K562 (cell line): ENCODE data around the gene TNRC6B. TPM values are rescaled to one million over a fixed set of nuclear protein-coding genes. Genes with fewer than 3 reads are reported as not detected.

ENCODE experiments used
- ARHGAP35 ChIP-seq: fragments of 450-650 bp; IDR thresholded peaks from 2 replicates; pipeline ENCODE4 v1.6.1; 2018; ENCODE audit not compliant: partially characterized antibody
- CHD1 ChIP-seq: fragments of 200-600 bp; sonication (generic); IDR thresholded peaks from one replicate; pipeline ENCODE4 v1.6.1; 2012; ENCODE audit warnings: mild to moderate bottlenecking, moderate library complexity, low read length, inconsistent platforms
- CREB1 ChIP-seq, 2 experiments: sonication (generic) in 1 of 2; formaldehyde crosslinking in 1 of 2; IDR thresholded peaks; 2 replicates each; pipeline versions ENCODE4 v1.6.1 to v1.8.0; 2012 to 2022; ENCODE audit warnings: inconsistent platforms in 1 of 2, mild to moderate bottlenecking in 1 of 2, missing genetic modification reagents in 1 of 2, moderate library complexity in 1 of 2
- EP400 ChIP-seq: fragments of 450-650 bp; IDR thresholded peaks from 2 replicates; pipeline ENCODE4 v1.6.1; 2017; ENCODE audit warnings: antibody characterized with exemption, mild to moderate bottlenecking, moderate library complexity
- ETV1 ChIP-seq: fragments of 450-650 bp; conservative IDR thresholded peaks from 2 replicates; pipeline ENCODE4 v1.6.1; 2016; ENCODE audit warnings: missing genetic modification characterization, control low read depth, low read depth, missing compliant biosample characterization
- IRF2 ChIP-seq: sonication (generic); formaldehyde crosslinking; IDR thresholded peaks from 2 replicates; pipeline ENCODE4 v1.8.1; 2022; ENCODE audit warnings: mild to moderate bottlenecking, missing genetic modification reagents
- LEF1 ChIP-seq: fragments of 450-650 bp; IDR thresholded peaks from 2 replicates; pipeline ENCODE4 v1.6.1; 2016; ENCODE audit warnings: mild to moderate bottlenecking
- MAFK ChIP-seq: IDR thresholded peaks from 2 replicates; pipeline ENCODE4 v1.6.1; 2011; ENCODE audit warnings: low read length, improper control_type of control experiment
- MCM5 ChIP-seq: fragments of 450-650 bp; IDR thresholded peaks from 2 replicates; pipeline ENCODE4 v1.6.1; 2016; ENCODE audit warnings: low read depth
- MYNN ChIP-seq, 2 experiments: sonication (generic); formaldehyde crosslinking in 1 of 2; IDR thresholded peaks; 2 replicates each; pipeline versions ENCODE4 v1.5.0 to v1.6.1; 2016 to 2020; ENCODE audit warnings: antibody characterized with exemption in 1 of 2, missing genetic modification reagents in 1 of 2
- NR4A1 ChIP-seq, 2 experiments: fragments of 250-450 bp in 1 of 2; fragments of 450-650 bp in 1 of 2; sonication (Bioruptor Pico) in 1 of 2; IDR thresholded peaks; 2 replicates each; pipeline versions ENCODE4 v1.4.0 to v1.6.1; 2016 to 2020; ENCODE audit warnings: mild to moderate bottlenecking in 2 of 2, missing compliant biosample characterization in 1 of 2, missing genetic modification characterization in 1 of 2, moderate library complexity in 1 of 2
- POLR3G ChIP-seq: IDR thresholded peaks from 2 replicates; pipeline ENCODE4 v1.6.1; 2011; ENCODE audit not compliant: insufficient read length, insufficient replicate concordance; ENCODE audit errors: extremely low read depth
- RBM14 ChIP-seq: fragments of 200-400 bp; formaldehyde crosslinking; IDR thresholded peaks from 2 replicates; pipeline ENCODE4 v1.6.1; 2018; ENCODE audit warnings: low read depth, mild to moderate bottlenecking, low read length, moderate library complexity, borderline replicate concordance; ENCODE audit not compliant: insufficient read depth
- STAT5B ChIP-seq: fragments of 250-450 bp; sonication (Bioruptor Pico); IDR thresholded peaks from 2 replicates; pipeline ENCODE4 v1.8.0; 2021; ENCODE audit warnings: mild to moderate bottlenecking, inconsistent platforms
- ZFP36 ChIP-seq: fragments of 150-350 bp; IDR thresholded peaks from 2 replicates; pipeline ENCODE4 v1.6.1; 2018; ENCODE audit warnings: low read length, low read depth; ENCODE audit not compliant: partially characterized antibody
- ZFPM2 ChIP-seq: fragments of 250-450 bp; sonication (Bioruptor Pico); IDR thresholded peaks from 2 replicates; pipeline ENCODE4 v1.5.1; 2022; ENCODE audit warnings: mild to moderate bottlenecking
- ZNF282 ChIP-seq: sonication (generic); formaldehyde crosslinking; IDR thresholded peaks from 2 replicates; pipeline ENCODE4 v1.8.1; 2023; ENCODE audit warnings: missing genetic modification reagents
- polyA plus RNA-seq, 8 experiments: library from polyadenylated mRNA; depleted of rRNA in 4 of 8; stranded (reverse) in 5 of 8; unstranded in 3 of 8; fragments of >200 nt; fragmentation: Nextera tagmentation in 2 of 8; fragmentation: Illumina TruSeq in 1 of 8; extraction: Ambion mirVana in 2 of 8; extraction: Trizol in 1 of 8; gene quantifications; 2 replicates each; pipeline versions ENCODE4 v1.2.1 to v1.2.3, GENCODE V29; 2011 to 2014; ENCODE audit warnings: inconsistent platforms in 1 of 8, missing spikeins in 1 of 8
- total RNA-seq, 7 experiments: library from RNA; depleted of rRNA in 6 of 7; stranded (reverse); fragments of >200 nt in 6 of 7; fragmentation: Illumina TruSeq in 2 of 7; extraction: Trizol in 2 of 7; gene quantifications; 2 replicates each; pipeline versions ENCODE4 v1.2.1 to v1.2.3, GENCODE V29; 2011 to 2021; ENCODE audit warnings: low replicate concordance in 1 of 7
- TF ChIP-seq, protein P1 (sequence below): fragments of 450-650 bp; formaldehyde crosslinking; IDR thresholded peaks from 2 replicates; pipeline ENCODE4 v1.4.0; 2020; ENCODE audit warnings: mild to moderate bottlenecking, moderate library complexity
- TF ChIP-seq, protein P2 (sequence below): fragments of 450-650 bp; IDR thresholded peaks from 2 replicates; pipeline ENCODE4 v1.6.1; 2017; ENCODE audit warnings: mild to moderate bottlenecking, moderate library complexity
- TF ChIP-seq, protein P3 (sequence below): sonication (generic); formaldehyde crosslinking; IDR thresholded peaks from 2 replicates; pipeline ENCODE4 v1.8.0; 2022; ENCODE audit warnings: mild to moderate bottlenecking, missing genetic modification reagents

TNRC6B gene
- total and polyA plus RNA-seq, 9 of the 15 experiments (the other 6 are each of a cell fraction or from before 2014, with no cell fraction given) = 0.96 to 18.8 (median 10.8) TPM

DNA sequence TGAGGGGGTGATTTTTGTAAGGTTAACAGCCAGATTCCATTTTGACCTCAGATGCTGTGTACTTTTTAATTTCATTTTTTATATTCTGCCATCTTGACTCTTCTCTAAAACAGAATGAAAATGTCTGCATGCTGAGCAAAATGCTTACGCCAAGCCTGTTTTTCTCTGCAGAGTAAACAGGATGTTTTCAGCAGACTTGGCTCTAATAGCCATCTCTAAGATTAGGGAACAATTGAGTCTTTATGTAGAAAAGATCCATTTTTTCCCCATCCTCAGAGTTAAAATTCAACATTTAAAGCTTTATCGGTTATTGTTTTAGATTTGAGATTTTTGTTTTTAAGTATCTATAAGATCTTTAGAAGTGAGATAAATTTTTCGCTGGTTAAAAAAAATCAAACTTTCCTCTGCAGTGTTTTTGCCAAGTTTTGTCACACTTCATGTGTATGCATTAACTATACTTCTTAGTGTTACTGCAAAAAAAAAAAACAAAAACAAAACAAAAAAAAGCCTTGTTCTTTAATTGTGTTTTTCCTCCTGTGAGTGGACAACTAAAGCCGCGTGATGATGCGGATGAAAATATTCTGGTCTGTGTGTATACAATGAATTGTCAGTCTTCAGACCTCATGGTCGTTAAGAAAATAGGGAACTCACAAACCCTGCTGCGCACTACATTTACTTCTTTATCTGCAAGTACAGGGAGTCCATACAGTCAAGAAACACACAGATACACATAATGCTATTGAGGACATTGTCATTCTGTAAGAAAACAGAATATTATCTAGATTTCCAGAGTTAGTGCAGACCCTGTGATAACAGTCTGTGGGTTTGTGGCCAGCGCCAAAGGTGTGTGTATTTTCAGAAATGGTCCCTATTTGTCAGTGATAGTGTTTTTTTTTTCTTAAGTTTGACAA is 151.1 kb downstream of the TNRC6B start (continued):
- TF ChIP-seq MCM5 (no peak), MYNN (IDR thresholded peaks at IDR 0.05) (no peak), MYNN (CRISPR knock-in tag; IDR thresholded peaks at IDR 0.05) (no peak), STAT5B (CRISPR knock-in tag) (no peak), LEF1 (peak; percentile 66; the same call in 1 of the 2 replicates), MAFK (no peak), RBM14 (no peak), ZFP36 (no peak), EP400 (peak; percentile 45; the same call in 1 of the 2 replicates), CREB1 (IDR thresholded peaks at IDR 0.05) (peak; percentile 40; the same call in 1 of the 2 replicates), CREB1 (CRISPR knock-in tag; IDR thresholded peaks at IDR 0.05) (no peak), NR4A1 (CRISPR knock-in tag; IDR thresholded peaks at IDR 0.05) (no peak), NR4A1 (tag; IDR thresholded peaks at IDR 0.05) (no peak), POLR3G (no peak), CHD1 (no peak), ZFPM2 (no peak), ZNF282 (CRISPR knock-in tag) (no peak), IRF2 (CRISPR knock-in tag) (no peak), ARHGAP35 (no peak), ETV1 (no peak)
- TF ChIP-seq, protein P1, sequence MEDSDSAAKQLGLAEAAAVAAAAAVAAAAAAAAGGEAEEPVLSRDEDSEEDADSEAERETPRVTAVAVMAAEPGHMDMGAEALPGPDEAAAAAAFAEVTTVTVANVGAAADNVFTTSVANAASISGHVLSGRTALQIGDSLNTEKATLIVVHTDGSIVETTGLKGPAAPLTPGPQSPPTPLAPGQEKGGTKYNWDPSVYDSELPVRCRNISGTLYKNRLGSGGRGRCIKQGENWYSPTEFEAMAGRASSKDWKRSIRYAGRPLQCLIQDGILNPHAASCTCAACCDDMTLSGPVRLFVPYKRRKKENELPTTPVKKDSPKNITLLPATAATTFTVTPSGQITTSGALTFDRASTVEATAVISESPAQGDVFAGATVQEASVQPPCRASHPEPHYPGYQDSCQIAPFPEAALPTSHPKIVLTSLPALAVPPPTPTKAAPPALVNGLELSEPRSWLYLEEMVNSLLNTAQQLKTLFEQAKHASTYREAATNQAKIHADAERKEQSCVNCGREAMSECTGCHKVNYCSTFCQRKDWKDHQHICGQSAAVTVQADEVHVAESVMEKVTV (CRISPR knock-in tag) = no peak
- TF ChIP-seq, protein P2, sequence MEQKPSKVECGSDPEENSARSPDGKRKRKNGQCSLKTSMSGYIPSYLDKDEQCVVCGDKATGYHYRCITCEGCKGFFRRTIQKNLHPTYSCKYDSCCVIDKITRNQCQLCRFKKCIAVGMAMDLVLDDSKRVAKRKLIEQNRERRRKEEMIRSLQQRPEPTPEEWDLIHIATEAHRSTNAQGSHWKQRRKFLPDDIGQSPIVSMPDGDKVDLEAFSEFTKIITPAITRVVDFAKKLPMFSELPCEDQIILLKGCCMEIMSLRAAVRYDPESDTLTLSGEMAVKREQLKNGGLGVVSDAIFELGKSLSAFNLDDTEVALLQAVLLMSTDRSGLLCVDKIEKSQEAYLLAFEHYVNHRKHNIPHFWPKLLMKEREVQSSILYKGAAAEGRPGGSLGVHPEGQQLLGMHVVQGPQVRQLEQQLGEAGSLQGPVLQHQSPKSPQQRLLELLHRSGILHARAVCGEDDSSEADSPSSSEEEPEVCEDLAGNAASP = no peak
- TF ChIP-seq, protein P3, sequence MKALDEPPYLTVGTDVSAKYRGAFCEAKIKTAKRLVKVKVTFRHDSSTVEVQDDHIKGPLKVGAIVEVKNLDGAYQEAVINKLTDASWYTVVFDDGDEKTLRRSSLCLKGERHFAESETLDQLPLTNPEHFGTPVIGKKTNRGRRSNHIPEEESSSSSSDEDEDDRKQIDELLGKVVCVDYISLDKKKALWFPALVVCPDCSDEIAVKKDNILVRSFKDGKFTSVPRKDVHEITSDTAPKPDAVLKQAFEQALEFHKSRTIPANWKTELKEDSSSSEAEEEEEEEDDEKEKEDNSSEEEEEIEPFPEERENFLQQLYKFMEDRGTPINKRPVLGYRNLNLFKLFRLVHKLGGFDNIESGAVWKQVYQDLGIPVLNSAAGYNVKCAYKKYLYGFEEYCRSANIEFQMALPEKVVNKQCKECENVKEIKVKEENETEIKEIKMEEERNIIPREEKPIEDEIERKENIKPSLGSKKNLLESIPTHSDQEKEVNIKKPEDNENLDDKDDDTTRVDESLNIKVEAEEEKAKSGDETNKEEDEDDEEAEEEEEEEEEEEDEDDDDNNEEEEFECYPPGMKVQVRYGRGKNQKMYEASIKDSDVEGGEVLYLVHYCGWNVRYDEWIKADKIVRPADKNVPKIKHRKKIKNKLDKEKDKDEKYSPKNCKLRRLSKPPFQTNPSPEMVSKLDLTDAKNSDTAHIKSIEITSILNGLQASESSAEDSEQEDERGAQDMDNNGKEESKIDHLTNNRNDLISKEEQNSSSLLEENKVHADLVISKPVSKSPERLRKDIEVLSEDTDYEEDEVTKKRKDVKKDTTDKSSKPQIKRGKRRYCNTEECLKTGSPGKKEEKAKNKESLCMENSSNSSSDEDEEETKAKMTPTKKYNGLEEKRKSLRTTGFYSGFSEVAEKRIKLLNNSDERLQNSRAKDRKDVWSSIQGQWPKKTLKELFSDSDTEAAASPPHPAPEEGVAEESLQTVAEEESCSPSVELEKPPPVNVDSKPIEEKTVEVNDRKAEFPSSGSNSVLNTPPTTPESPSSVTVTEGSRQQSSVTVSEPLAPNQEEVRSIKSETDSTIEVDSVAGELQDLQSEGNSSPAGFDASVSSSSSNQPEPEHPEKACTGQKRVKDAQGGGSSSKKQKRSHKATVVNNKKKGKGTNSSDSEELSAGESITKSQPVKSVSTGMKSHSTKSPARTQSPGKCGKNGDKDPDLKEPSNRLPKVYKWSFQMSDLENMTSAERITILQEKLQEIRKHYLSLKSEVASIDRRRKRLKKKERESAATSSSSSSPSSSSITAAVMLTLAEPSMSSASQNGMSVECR (CRISPR knock-in tag) = no peak
